ENCODE measurements around the gene SEPTIN6. TPM values are rescaled to one million over a fixed set of nuclear protein-coding genes. Genes with fewer than 3 reads are reported as not detected.

The SEPTIN6 gene
- total RNA-seq, 1 experiment from 2014 or later, result 7.7 TPM

DNA sequence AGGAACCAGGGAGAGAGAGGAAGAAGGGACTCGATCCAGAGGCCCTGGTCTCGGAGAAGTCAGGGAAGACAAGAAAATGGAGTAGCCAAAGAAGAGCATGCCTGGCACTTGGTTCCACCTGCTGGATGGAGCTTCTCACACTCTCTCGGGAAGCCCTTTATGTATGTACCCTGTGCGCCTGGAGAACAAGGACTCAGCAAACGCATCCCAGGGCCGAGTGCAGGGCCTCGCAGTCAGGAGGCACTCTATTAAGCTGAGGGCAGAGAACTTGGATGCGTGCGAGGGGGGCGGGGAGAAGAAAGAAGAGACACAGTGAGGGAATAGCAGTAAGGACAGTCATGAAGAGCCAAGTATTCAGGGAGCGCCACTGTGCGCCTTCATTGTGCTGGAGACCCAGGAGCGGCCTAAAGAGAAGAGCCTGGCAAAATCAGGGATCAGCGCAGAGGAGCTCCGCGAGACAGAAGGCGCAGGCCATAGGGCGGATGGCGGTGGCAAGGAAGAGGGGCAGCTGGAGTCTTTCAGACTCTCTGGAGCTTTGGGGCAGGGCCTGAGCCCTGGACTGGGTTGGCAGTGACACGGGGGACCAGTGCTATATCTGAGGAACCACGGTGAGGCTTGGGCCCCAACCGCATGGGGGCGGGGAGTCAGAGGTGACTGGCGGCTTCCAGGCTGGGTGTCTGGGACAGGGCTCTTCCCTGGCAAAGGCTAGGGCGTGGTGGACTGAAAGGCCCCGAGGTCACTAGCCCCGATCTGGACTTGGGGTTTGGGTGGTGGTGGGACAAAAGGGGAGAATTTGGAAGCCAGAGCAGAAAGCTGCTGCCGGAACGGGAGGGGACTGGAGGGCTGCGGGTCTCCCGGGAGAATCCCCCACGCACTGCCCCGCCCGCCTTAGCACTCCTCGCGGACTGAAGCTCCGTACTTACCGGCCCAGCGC lies 1.9 kb upstream of the SEPTIN6 start:
- DNase-seq, result no peak
- Mint-ChIP-seq H3K27ac (ENCODE audit: unreplicated experiment) (no peak overlapping the region), H3K36me3 (ENCODE audit: insufficient read depth, unreplicated experiment) (peaks cover 15% of the 10 kb centered on the region), H3K4me1 (ENCODE audit: low read depth, unreplicated experiment) (no peaks in the 10 kb centered on the region), H3K4me3 (ENCODE audit: low read depth, unreplicated experiment) (no peak overlapping the region), H3K9me3 (ENCODE audit: low read depth, unreplicated experiment) (no peaks in the 10 kb centered on the region), H3K27me3 (ENCODE audit: unreplicated experiment) (peaks cover 51% of the 10 kb centered on the region)
- intact Hi-C loops (cut with micrococcal nuclease; ENCODE audit: unreplicated experiment), result no loop called here
- no TSS peak for BruUV-seq (replicated peaks)
- CTCF ChIA-PET, result no interaction called here
- TF ChIP-seq, protein P1, sequence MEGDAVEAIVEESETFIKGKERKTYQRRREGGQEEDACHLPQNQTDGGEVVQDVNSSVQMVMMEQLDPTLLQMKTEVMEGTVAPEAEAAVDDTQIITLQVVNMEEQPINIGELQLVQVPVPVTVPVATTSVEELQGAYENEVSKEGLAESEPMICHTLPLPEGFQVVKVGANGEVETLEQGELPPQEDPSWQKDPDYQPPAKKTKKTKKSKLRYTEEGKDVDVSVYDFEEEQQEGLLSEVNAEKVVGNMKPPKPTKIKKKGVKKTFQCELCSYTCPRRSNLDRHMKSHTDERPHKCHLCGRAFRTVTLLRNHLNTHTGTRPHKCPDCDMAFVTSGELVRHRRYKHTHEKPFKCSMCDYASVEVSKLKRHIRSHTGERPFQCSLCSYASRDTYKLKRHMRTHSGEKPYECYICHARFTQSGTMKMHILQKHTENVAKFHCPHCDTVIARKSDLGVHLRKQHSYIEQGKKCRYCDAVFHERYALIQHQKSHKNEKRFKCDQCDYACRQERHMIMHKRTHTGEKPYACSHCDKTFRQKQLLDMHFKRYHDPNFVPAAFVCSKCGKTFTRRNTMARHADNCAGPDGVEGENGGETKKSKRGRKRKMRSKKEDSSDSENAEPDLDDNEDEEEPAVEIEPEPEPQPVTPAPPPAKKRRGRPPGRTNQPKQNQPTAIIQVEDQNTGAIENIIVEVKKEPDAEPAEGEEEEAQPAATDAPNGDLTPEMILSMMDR (IDR thresholded peaks at IDR 0.05; ENCODE audit: unreplicated experiment), result no peak

DNA sequence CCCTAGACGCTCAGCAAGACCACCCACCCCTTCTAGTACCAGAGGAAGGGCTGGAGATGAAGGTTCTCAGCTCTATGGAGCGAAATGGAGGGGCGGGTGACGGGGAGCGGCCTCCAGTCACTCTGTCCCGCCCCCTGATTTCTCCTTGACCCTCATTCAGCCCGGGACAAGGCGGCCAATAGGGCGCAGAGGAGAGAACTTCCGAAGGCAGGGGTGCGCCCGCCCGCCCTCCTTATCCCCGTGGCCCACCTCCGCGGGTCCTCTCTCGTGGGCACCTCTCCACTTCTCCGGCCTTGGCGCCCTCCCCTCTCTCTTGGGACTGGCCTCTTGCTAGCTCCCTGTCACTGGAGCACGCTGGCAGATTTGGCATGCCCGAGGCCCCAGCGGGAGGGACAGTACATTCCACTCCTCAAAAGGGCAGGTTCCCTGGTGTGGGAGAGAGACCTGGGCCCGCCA lies 1.1 kb upstream of the SEPTIN6 start:
- peaks cover 15% of the 10 kb centered on the region for H3K36me3 Mint-ChIP-seq (ENCODE audit: insufficient read depth, unreplicated experiment)
- BruUV-seq (replicated peaks), result no TSS peak
- DNase-seq, result no peak
- TF ChIP-seq, protein P1 (IDR thresholded peaks at IDR 0.05; ENCODE audit: unreplicated experiment), result no peak
- H3K9me3 Mint-ChIP-seq (ENCODE audit: low read depth, unreplicated experiment), result no peaks in the 10 kb centered on the region
- peak overlapping the region; percentile 91 for H3K4me3 Mint-ChIP-seq (ENCODE audit: low read depth, unreplicated experiment)
- H3K4me1 Mint-ChIP-seq (ENCODE audit: low read depth, unreplicated experiment), result no peaks in the 10 kb centered on the region
- CTCF ChIA-PET, result interaction anchor here (0.6 kb wide), 1 partner anchor 109 kb away, joined by 5 read pairs; no protein-coding TSS in a partner anchor
- intact Hi-C loops (cut with micrococcal nuclease; ENCODE audit: unreplicated experiment), result no loop called here
- no peak overlapping the region for H3K27ac Mint-ChIP-seq (ENCODE audit: unreplicated experiment)
- peaks cover 48% of the 10 kb centered on the region for H3K27me3 Mint-ChIP-seq (ENCODE audit: unreplicated experiment)

DNA sequence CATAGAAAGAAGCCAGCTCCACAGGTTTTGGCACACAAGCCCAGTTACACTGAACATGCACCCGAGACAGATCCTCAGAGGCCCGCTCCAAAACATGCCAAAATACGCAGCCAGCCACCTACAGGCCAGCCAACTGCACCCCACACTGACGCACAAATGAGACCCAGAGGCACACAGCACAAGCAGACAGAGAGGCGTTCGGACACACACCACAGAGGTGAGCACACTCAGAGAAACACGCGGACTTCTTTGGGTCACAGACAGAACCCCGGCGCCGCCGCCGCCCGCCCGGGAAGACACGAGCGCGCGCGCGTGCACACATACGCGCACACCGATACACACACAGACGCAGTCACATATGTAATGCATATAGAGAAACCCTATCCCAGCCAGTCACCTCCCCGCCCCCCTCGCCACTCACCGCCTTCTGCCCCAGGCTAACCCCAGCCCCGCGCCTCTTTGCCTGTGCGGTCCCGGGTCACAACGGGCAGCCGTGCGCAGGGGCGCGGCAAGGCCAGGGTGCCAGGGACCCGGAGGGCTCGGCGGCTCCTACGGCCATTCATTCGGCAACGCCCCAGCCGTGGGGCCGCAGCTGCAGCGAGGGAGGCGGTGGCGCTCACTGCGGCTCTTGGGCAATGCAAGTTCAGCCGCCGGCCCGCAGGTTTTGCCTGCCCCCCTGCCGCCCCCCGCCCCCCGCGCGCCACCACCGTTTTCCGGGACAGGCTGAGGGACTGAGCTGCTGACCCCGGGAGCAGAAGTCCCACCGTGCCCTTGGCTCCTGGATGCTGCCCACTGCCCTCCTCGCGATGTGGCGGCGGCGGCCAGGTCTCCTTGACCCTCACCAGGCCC lies 553 bp downstream of the SEPTIN6 start:
- peaks cover 32% of the 10 kb centered on the region for H3K27me3 Mint-ChIP-seq (ENCODE audit: unreplicated experiment)
- H3K27ac Mint-ChIP-seq (ENCODE audit: unreplicated experiment), result peak overlapping the region; percentile 36
- TF ChIP-seq, protein P1 (IDR thresholded peaks at IDR 0.05; ENCODE audit: unreplicated experiment), result no peak
- BruUV-seq (replicated peaks), result no TSS peak
- peak; percentile 21 for DNase-seq
- no peaks in the 10 kb centered on the region for H3K4me1 Mint-ChIP-seq (ENCODE audit: low read depth, unreplicated experiment)
- H3K36me3 Mint-ChIP-seq (ENCODE audit: insufficient read depth, unreplicated experiment), result peaks cover 15% of the 10 kb centered on the region
- H3K4me3 Mint-ChIP-seq (ENCODE audit: low read depth, unreplicated experiment), result peak overlapping the region; percentile 91
- intact Hi-C loops (cut with micrococcal nuclease; ENCODE audit: unreplicated experiment), result no loop called here
- CTCF ChIA-PET, result interaction anchor here (0.6 to 1.5 kb wide), 3 partner anchors 28 to 785 kb away, joined by 4 to 8 read pairs (median 4); no protein-coding TSS in a partner anchor
- H3K9me3 Mint-ChIP-seq (ENCODE audit: low read depth, unreplicated experiment), result no peaks in the 10 kb centered on the region

DNA sequence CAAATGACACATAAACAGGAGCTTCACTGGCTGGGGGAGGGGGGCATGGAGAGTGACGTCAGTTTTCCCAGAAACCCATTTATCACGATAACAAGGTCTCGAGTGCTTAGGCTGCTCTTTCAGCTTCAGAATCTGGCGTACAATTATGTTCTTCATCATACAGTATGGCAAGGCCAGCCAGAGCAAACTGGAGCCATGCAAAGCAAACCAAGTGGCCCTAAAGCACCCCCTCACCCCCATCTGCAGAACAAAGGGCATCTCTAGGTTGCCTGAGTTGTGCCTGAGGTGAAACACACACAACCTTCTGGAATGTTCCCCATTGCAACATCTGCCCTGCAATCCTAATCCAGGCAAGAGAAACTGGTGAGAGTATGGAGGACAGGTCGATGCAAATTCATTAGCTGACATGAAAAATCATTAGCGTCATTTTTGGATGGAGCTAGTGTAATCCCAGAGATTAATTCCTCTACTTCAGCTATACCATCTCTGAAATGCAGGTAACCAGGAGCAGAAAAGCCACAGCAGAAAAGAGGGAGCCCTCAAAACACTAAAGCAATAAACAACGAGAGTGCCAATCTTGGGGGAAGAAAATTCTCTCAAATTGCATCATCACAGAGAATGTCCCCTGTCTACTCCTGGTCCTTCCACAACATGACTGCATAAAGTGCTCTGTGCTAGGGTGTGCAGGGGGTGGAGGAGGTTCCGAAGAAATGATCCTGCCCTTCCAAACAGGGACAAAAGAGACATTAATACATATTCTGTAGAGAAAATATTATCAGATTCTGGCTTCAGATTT lies 1.8 kb downstream of the SEPTIN6 start:
- peaks cover 15% of the 10 kb centered on the region for H3K36me3 Mint-ChIP-seq (ENCODE audit: insufficient read depth, unreplicated experiment)
- no peaks in the 10 kb centered on the region for H3K9me3 Mint-ChIP-seq (ENCODE audit: low read depth, unreplicated experiment)
- no peak overlapping the region for H3K27ac Mint-ChIP-seq (ENCODE audit: unreplicated experiment)
- no peak for DNase-seq
- intact Hi-C loops (cut with micrococcal nuclease; ENCODE audit: unreplicated experiment), result no loop called here
- CTCF ChIA-PET, result no interaction called here
- H3K4me1 Mint-ChIP-seq (ENCODE audit: low read depth, unreplicated experiment), result no peaks in the 10 kb centered on the region
- H3K4me3 Mint-ChIP-seq (ENCODE audit: low read depth, unreplicated experiment), result no peak overlapping the region
- TF ChIP-seq, protein P1 (IDR thresholded peaks at IDR 0.05; ENCODE audit: unreplicated experiment), result no peak
- H3K27me3 Mint-ChIP-seq (ENCODE audit: unreplicated experiment), result peaks cover 19% of the 10 kb centered on the region
- no TSS peak for BruUV-seq (replicated peaks)

Data from Calu3 (cell line).